Measurements from ENCODE around the gene GDPD5.

The GDPD5 gene

DNA sequence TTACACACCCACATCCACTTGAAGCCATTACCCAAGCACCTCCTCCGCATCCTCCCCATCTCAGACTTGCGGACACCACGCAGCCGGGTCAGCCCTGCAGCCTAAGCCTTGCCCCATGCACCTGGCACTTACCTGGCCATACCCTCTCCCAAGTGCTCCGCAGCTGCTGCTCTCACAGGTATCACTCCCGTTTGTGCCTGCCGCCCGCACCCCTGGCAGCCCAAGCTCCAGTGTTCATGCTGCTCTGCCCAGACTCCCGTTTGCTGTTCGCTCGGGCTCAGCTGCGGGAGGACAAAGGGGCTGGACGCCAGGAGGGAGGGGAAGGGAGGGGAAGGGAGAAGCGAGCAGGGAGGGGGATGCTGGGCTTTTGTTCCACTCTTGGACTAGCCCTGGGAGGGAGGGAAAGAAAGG is 92.8 kb downstream of the GDPD5 start, which contains the start of gene KLHL35:
TSS of gene KLHL35 (minus strand) at position 293 of the 411 bp plus-strand sequence. CDS start 2,574 bp downstream, outside the sequence.
- Histone ChIP-seq H3K4me2 (no peak within 1 kb of the TSS), H3K4me3 (IDR thresholded peaks at IDR 0.05; ENCODE audit: insufficient read depth, low read depth, low read length) (no peak within 1 kb of the TSS), H3K4me1 (ENCODE audit: low read depth, poor library complexity, severe bottlenecking) (no peaks in the 10 kb centered on the region), H2AFZ (ENCODE audit: low read depth) (no peak within 1 kb of the TSS), H4K20me1 (ENCODE audit: insufficient read depth) (no peaks in the 10 kb centered on the region), H3K36me3 (ENCODE audit: insufficient read depth) (no peaks in the 10 kb centered on the region), H3K79me2 (ENCODE audit: insufficient read depth, low read depth) (no peaks in the 10 kb centered on the region), H3K27me3 (ENCODE audit: insufficient read depth, low read depth) (no peaks in the 10 kb centered on the region), H3K27ac (no peak within 1 kb of the TSS), H3K9ac (no peak within 1 kb of the TSS)
- TF ChIP-seq, protein P1, sequence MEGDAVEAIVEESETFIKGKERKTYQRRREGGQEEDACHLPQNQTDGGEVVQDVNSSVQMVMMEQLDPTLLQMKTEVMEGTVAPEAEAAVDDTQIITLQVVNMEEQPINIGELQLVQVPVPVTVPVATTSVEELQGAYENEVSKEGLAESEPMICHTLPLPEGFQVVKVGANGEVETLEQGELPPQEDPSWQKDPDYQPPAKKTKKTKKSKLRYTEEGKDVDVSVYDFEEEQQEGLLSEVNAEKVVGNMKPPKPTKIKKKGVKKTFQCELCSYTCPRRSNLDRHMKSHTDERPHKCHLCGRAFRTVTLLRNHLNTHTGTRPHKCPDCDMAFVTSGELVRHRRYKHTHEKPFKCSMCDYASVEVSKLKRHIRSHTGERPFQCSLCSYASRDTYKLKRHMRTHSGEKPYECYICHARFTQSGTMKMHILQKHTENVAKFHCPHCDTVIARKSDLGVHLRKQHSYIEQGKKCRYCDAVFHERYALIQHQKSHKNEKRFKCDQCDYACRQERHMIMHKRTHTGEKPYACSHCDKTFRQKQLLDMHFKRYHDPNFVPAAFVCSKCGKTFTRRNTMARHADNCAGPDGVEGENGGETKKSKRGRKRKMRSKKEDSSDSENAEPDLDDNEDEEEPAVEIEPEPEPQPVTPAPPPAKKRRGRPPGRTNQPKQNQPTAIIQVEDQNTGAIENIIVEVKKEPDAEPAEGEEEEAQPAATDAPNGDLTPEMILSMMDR (conservative IDR thresholded peaks at IDR 0.05; ENCODE audit: low read depth, low read length): no peak

DNA sequence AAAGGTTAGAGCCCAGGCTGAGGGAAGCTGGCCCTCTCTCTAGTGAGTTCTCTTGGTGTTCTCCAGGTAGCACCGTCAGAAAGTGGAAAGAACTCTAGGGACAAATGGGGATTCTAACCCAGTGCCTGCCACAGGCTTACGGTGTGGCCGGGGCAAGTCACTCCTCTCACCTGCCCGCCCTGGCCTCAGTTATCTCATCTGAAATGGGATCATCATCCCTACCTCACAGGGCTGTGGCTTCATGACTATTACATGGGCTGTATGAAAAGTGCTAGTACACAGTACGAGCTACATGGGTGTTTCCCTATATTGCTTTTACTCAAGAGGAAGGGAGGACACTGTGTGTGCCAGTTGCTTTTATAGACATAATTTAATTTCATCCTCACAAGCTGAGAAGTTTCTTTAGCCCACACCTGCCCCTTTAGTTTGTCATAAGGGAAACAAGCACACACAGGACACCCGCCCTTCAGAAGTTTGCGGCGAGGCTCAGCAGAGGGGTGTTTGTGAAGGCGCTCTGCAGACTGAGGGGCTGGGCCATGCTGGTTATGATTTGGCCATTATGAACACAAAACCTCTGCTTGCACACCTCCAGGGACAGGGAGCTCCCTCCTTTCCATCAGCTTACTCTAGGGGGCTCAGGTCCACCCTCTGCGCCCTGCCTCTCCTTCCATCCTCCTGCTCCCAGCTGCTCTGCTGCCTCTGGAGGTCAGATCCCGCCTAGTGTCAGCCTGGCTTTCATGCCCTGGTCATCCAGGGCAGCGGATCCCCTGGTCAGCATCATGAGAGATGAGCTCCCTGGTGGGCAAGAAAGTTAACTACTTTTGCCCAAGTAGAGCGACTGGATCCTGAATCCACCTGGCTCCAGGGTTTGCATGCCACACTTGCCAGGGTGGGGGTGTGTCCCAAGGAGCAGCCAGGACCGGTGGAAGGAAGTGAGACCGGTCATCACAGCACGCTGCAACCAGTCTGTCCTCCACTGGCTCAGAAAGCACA is 93.9 kb downstream of the GDPD5 start:
- Histone ChIP-seq H3K4me1 (ENCODE audit: low read depth, poor library complexity, severe bottlenecking) (no peaks in the 10 kb centered on the region), H3K79me2 (ENCODE audit: insufficient read depth, low read depth) (no peaks in the 10 kb centered on the region), H3K36me3 (ENCODE audit: insufficient read depth) (no peaks in the 10 kb centered on the region), H3K27me3 (ENCODE audit: insufficient read depth, low read depth) (no peaks in the 10 kb centered on the region), H3K4me2 (no peak overlapping the region), H4K20me1 (ENCODE audit: insufficient read depth) (no peaks in the 10 kb centered on the region), H3K27ac (no peak overlapping the region), H3K4me3 (IDR thresholded peaks at IDR 0.05; ENCODE audit: insufficient read depth, low read depth, low read length) (no peak overlapping the region), H3K9ac (no peak overlapping the region), H2AFZ (ENCODE audit: low read depth) (no peak overlapping the region)
- TF ChIP-seq, protein P1 (conservative IDR thresholded peaks at IDR 0.05; ENCODE audit: low read depth, low read length): no peak

DNA sequence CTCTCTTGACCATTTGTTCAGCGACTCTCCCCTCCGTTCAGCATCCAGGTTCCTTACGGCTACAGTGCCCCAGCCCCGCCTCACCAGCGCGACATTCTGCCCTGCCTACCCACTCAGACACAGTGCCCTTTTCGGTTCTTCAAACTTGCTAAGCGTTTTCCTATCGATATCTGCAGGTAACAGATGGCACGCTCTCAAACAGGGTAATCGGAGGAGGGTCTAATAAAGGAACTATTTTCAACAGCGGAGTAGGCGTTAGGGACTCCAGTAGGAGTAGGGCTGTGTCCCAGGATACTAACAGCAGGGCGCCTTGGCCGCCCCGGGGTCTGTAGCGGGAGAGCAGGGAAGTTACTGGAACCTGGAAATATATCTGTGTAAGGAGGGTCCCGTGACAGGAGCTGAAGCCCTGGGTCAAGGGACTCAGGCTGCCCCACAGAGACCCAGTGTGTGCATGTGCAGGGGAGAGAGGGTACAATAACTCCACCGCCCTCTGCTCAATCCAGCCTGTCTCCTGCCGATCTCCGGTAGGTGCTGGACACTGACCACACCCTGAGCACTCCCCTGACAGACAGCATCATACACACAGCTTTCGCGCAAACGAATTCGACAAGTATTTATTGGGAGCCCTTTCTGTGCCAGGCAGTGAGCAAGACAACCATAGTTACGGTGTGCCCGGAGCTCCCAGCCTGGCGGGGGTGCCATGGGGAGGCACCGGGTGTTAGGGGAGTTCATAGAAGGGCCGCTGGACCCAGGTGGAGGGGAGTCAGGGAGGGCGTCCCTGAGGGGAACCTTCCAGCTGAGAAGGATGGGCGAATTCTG is 94.8 kb downstream of the GDPD5 start:
- Histone ChIP-seq H3K4me3 (IDR thresholded peaks at IDR 0.05; ENCODE audit: insufficient read depth, low read depth, low read length) (no peak overlapping the region), H3K27ac (no peak overlapping the region), H3K4me2 (no peak overlapping the region), H3K9ac (no peak overlapping the region), H3K4me1 (ENCODE audit: low read depth, poor library complexity, severe bottlenecking) (no peaks in the 10 kb centered on the region), H4K20me1 (ENCODE audit: insufficient read depth) (no peaks in the 10 kb centered on the region), H2AFZ (ENCODE audit: low read depth) (no peak overlapping the region), H3K79me2 (ENCODE audit: insufficient read depth, low read depth) (no peaks in the 10 kb centered on the region), H3K36me3 (ENCODE audit: insufficient read depth) (no peaks in the 10 kb centered on the region), H3K27me3 (ENCODE audit: insufficient read depth, low read depth) (no peaks in the 10 kb centered on the region)
- TF ChIP-seq, protein P1 (conservative IDR thresholded peaks at IDR 0.05; ENCODE audit: low read depth, low read length): no peak

DNA sequence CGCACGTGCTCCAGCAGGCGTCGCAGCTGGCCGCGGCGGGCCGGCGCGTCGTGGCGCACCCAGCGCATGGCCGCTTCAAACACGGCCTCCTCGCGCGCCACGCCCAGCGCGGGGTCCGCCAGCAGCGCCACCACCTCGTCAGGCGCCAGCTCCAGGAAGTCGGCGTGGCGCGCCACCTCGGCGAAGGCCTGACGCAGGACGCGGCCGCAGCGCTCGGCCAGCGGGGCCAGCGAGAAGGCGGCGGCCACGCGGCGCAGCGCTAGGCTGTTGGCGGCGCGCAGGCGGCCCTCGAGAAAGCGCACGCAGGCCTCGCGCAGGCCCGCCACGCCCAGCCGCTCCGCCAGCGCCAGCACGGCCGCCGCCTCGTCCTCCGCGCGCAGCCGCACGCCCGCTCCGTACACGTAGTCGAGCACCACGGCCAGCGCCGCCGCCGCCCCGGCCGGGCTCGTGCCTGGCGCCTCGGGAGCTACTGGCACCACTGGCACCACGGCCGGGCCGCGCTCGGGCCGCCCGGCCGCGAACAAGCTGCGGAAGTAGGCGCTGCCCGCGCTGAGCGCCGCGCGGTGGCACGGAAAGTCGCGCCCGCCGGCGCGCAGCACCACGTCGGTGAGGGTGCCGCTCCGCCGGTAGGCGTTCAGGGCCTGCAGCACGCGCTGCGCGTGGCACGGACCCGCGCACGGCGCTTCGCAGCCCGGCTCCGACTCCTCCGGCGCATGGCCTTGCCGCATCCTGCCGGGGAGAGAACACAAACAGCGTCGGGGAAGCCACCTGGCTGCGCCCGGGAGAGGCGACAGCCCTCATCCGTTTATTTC is 95.6 kb downstream of the GDPD5 start:
- Histone ChIP-seq H4K20me1 (ENCODE audit: insufficient read depth) (no peaks in the 10 kb centered on the region), H3K4me3 (IDR thresholded peaks at IDR 0.05; ENCODE audit: insufficient read depth, low read depth, low read length) (no peak overlapping the region), H3K27ac (no peak overlapping the region), H3K36me3 (ENCODE audit: insufficient read depth) (no peaks in the 10 kb centered on the region), H2AFZ (ENCODE audit: low read depth) (no peak overlapping the region), H3K9ac (no peak overlapping the region), H3K27me3 (ENCODE audit: insufficient read depth, low read depth) (no peaks in the 10 kb centered on the region), H3K79me2 (ENCODE audit: insufficient read depth, low read depth) (no peaks in the 10 kb centered on the region), H3K4me2 (no peak overlapping the region), H3K4me1 (ENCODE audit: low read depth, poor library complexity, severe bottlenecking) (no peaks in the 10 kb centered on the region)
- TF ChIP-seq, protein P1 (conservative IDR thresholded peaks at IDR 0.05; ENCODE audit: low read depth, low read length): no peak

Measured in KMS-11 (cell line).